Skin of body (tissue), 2 donors: ENCODE data around the gene DUSP11. TPM values are rescaled to one million over a fixed set of nuclear protein-coding genes. Genes with fewer than 3 reads are reported as not detected.
"Not testable (repeated sequence)": the region's sequence is repeated elsewhere in the genome, so short reads cannot be mapped to it uniquely, and the experiment has no call there.

Experiments used
- DNase-seq: peaks from one replicate; lab custom pipeline; 2025; lab: John Stamatoyannopoulos, UW
- total RNA-seq: library from RNA; depleted of rRNA; stranded (reverse); fragments of >200 nt; gene quantifications from one replicate; pipeline ENCODE4 v1.2.3, GENCODE V29; 2014

DUSP11 gene
- 41.3 TPM for total RNA-seq

DNA sequence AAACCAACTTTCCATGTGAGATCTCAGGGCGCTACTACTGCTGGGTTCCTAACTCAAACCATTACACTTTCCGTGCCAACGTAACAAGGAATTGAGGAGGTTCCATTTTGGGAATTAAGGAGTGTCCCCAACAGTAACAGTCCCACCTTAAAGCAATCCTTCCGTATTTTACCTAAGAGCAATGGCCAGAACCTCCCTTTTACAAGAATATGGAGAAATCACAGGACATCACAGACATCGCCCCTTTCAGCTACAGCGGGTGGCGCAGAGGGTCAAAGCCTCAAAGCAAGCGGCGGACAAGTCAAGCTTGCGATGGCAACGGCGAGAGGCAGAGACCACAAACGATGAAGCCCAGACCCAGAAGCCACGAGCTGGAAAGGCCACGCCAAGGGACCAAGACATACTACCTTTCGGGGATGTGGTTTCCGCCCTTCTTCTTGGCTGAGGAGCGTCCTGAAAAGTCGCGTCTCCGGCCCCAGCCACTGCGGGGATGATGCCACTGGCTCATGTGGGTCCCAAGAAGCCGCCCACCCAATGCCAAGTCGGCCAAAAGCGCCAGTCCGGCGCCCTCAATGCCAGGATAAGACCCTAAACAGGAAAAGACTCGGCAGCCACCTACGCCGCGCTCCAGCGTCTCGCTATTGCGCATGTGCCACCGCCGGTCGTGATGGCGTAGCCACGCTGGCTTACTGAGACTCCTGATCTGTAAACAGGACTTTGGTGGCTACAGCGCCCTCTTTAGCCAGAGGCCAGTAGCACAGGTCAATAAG lies at the start of gene DUSP11:
Gene DUSP11 (minus strand): TSS at position 637 of the 770 bp plus-strand sequence. CDS start 129 bp downstream, at position 508.
- DNase-seq: peak; percentile 94

DNA sequence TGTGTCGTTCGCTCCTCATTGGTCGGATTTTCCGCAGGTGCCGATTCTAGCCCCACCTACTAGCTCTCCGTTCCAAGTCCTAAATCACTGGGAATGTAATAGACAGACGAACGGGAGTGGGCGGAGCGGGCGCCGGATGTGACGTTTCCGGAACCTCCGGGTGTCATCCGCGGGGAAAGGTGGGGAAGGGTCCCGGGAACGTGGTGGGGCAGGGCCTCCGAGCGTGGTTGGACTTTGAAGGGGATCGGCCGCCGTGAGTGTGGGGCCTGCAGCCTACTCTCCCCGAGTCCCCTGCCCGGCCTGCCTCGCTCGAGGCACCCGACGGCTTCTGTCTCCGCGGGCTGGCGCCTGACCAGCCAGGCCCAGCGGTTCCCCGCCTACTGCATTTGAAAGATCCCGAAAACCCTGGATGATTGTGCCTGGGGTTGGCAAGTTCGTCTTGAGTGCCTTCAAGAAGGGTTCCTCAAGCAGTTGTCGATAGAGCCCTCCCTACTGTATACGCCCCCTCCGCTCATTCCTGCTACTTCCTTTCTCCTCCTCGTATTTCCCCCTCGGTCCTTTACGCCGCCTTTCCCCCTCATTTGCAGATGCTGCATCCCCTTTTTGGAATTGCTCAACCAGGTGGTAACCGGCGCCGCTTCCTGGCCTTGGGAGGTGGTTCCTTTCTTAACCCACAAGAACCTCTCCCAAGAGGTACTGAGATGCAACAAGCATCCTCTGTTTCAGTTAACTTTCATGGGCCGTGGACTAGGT lies 49.1 kb upstream of the DUSP11 start, which contains the start of gene STAMBP:
Gene STAMBP (plus strand): TSS at position 144 of the 753 bp plus-strand sequence. CDS start 1,896 bp downstream, outside the sequence.
- DNase-seq: peak; percentile 98

DNA sequence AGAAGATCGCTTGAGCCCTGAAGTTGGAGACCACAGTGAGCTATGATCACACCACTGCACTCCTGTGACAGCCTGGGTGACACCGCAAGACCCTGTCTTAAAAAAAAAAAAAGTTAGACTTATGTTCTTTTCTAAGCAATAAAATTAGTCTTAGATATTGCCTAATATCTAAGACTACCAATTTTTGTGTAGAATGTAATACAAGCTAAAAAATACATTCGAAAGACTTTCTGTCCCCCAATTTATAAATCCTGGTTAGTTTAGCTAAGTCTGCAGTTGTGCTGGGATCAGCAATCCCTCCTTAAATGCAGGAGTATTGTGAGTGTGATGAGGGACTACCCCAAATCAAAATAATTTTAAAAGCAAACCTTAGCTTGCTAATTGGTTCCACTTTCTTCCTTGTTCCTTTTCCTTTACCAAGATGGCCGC lies 48.5 kb upstream of the DUSP11 start:
- no peak for DNase-seq

DNA sequence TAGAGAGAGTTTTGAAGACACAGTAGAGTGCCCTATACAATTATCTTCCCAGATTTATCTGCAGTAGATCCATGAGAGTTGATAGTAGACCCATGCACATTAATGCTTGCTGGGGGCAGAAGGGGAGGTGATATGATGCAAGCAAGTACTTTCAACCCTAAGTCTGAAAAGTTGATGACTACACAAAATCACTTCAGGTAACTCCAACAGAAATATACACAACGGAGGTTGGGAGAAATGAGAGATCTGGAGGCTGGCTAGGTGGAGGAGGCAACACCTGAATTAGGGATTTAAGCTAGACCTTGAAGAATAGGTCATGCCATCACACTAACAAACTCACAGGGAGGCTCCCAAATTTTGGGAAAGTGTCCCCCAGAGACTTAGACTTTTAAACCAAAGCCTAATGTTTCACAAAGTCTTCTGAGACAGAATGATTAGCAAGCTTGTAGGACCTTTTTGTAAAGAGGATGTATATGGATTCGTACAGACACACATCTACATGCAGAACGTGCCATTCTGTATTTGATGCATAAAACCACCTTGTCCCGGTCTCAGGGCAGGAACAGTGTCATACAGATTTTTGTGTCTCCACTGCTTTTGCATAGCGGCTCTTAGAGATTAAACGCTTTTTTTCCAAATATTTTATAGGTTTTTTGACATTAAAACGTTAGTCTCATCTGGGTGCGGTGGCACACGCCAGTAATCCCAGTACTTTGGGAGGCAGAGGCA lies 47.9 kb upstream of the DUSP11 start:
- no peak for DNase-seq

DNA sequence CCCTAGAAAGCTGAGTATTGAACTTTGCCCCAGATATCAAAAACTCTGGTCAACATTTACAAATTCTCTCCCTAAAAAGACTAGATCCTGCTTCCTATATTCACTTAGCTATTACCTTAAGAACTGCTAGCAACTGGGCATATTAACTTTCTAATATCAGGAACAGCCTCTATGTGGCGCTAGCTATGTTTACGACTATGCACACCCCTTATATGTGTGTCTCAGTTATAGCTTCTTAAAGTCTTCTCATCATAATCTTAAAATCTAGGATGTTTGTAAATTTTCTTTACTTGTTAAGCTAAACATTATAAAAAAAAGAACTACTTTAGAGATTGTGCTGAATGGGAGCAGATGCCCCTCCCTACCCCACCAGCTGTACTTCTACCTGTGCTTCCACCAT lies 47.1 kb upstream of the DUSP11 start:
- no peak for DNase-seq

DNA sequence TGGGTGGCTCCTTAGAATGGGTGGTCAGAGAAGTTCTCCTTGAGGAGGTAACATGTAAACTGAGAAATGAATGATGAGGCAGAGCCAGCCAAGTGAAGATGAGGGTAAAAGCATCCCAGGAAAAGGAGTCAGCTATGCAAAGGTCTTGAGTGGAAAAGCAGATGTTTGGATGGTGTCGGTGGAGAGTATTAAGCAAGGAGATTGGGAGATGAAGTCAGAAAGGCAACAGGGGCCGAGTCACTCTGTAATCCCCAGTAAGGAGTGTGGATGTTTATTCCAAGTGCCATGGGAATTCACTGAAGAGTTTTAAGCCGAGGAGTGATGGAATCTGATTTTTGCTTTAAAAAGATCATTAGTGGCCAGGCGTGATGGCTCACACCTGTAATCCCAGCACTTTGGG lies 45.5 kb upstream of the DUSP11 start:
- no peak for DNase-seq

DNA sequence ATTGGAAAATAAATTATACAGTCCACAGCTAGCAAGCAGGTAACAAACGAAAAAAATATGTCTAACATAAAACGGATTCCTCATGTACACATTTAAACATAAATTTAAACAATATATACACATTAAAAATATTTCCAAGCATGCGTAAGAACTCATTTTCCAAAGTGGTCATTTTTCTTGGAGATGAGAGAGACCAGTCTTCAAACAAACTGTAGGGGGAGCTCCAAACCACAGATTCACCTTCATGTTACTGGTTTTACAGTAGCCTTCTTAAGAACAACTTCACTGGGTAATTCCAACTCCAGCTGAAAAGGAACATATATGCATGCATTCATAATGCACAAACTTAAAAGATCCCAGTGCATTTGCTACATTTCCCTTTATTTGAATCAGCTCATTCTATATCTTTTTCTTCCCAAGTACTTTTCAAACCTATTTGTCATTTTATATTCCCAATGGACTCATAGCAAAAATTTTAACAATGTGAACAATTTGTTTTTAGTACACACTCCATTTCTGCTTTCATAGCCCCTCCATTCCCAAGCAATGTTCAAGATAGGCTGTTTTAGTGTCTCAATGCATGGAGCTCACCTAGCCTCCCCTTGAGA lies 44.1 kb upstream of the DUSP11 start:
- peak; percentile 67 for DNase-seq

DNA sequence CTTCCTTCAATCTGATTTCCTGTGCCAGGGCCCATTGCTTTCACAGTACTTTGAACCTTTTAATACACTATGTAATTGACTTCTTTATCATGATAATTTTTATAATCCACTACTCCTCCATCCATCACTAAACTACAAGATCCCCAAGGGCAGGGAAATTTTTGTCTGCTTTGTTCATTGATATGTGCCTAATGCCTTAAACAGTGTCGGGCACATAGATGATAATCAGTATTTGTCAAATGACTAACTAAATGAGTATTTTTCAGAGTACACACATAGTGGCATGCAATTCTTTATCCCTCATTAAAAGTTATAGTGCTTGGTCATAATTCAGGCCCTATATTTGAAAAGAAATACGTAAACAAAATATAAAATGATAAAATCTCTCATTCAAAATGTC lies 43.5 kb upstream of the DUSP11 start:
- DNase-seq: no peak

DNA sequence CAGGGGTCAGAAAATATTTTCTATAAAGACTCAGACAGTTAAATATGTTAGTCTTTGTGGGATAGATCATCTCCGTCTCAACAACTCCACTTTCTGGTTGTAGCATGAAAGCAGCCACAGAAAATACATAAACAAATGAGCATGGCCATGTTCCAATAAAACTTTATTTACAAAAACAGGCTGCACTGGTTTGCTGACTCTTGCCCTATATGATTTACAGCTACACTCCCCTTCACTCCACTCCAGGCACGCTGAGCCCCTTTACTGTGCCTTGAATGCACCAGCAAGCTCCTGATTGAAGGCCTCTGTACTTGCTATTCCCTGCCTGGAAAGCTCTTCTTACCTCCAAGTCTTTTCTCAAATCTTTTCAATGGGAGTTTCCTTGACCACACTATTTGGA lies 43.1 kb upstream of the DUSP11 start:
- DNase-seq: no peak

DNA sequence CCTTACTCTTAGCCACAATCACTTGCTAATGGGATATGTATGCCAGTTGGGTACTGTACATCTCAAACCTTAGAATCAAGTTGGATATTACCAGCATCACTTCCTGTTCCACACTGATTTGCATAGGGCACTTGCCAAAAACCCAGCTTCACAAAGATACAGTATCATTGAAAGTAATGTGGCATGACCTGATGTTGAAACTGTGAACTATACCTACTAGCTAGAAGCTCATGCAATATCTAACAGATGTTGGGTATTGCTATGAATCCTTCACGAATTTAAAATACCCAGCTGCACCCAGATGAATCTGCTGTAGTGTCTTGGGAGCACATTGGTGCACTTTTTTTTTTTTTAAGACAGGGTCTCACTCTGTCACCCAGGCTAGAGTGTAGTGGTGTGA lies 42.4 kb upstream of the DUSP11 start:
- DNase-seq: no peak

DNA sequence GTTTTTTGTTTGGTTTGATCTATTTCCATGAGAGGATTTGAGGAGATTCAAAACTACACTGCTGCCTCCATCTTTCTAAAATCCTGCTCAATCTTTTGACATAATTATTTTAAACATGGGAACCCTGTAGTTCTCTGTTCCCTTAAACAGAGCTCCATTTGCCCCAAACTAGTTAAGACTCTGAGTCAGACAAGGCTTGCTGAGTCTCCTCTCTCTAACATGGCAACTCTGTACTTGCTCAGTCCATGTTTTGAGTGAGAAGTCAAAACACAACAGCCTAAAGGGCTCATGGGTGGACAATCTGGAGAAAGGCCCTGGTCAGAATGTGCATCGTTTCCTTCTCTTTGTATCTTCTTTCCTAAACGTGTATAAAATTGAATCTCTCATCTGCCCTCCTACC lies 41.8 kb upstream of the DUSP11 start:
- no peak for DNase-seq

DNA sequence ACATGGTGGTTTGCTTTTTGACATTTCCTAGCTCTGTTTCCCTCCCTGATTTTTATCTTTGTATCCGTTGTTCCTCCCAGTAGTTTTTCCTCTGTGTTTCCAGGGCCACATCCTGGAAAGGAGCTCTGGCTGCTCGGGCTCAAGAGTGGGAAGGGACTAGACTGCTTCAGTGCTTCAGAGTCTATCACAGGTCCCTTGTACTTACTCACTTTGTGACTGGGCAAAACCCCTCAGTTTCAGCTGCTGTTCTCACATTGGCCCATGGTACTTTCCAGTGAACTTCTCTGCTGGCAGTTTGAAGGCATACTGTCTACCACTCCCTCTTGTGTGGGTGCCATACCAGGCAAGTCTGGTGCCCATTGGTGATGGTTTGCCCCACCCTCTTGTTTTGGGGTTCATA lies 41.3 kb upstream of the DUSP11 start:
- no peak for DNase-seq

DNA sequence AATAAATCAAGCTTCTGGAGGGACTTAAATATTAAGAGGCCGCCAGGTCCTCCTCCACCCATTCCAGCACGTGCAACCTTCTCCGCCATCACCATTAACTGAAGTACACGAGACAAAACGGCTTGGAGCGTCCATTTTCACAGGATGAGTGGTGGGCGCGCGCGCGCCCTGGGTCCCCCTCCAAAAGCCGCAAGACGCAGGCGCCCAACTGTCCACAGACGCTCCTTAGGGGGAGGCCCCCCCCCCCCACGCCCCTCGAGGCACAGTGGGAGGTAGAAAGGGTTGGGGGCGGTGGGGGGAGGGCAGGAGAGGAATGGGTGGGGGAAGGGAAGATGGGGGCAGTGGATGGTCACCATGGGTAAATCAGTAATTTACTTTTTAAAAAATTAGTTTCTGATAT lies 38.4 kb upstream of the DUSP11 start:
- no peak for DNase-seq

DNA sequence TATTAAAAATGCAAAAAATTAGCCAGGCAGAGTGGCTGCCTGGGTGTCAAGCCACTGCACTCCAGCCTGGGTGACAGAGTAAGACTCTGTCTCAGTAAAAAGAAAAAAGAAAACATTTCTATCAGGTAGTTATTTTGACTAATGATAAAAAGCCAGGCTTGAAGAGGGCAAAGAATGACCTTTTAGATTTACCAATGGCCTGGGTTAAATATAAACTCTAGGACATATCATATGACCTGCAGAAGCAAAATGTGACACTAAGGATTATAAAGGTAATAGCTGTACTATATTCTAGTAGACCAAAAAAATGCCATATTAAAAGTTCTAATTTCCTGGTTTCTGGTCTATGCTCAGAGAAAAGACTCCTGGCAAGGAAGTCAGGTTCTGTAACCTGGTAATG lies 32.7 kb upstream of the DUSP11 start:
- no peak for DNase-seq

DNA sequence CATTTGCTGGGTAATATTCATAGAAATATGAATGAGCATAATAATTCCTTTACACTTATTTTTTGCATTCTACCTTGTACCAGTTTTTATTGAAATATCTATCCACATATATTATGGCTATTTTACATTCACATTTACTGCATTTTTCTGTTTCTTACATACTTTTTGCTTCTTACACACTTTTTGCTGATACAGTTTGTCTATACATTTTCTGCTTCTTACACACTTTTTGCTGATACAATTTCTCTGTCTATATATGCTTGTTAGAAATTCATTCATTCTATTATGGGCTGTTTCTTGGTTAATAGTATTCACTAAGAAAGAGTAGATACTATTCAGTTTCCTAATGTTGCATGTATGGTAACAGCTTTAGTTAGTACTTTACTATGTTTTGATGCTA lies 32.0 kb upstream of the DUSP11 start:
- no peak for DNase-seq

DNA sequence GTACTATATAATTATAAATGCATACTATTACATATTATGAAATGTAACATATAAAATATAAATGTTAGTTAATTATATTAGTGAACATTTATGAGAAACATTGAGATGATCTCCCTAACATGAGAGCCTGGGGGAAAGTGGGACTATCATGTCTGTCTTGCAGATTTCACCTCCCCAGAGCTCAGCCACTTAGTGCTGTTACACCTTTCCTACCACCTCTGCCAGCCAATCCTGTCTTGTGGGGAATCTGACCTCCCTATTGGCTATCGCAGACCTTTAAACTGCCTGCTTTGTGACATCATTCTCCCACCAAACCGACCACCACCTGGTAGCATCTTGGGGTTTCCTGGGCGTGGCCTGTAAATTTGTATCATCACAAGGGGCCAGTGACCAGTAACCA lies 4.0 kb upstream of the DUSP11 start, which contains the start of gene C2orf78:
Gene C2orf78 (plus strand): TSS at position 301 of the 400 bp plus-strand sequence. CDS start 127 bp downstream, outside the sequence.
- not testable (repeated sequence) for DNase-seq

DNA sequence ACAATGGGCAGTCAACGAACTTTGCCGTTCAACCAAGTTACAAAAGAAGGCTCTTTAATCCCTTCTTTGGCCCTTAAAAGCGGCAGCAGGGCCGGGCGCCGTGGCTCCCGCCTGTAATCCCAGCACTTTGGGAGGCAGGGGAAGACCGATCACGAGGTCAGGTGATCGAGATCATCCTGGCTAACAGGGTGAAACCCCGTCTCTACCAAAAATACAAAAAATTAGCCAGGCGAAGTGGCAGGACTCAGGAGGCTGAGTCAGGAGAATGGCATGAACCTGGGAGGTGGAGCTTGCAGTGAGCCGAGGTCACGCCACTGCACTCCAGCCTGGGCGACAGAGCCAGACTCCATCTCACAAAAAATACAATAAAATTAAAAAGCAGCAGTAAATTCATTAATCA lies 3.5 kb upstream of the DUSP11 start:
- not testable (repeated sequence) for DNase-seq

DNA sequence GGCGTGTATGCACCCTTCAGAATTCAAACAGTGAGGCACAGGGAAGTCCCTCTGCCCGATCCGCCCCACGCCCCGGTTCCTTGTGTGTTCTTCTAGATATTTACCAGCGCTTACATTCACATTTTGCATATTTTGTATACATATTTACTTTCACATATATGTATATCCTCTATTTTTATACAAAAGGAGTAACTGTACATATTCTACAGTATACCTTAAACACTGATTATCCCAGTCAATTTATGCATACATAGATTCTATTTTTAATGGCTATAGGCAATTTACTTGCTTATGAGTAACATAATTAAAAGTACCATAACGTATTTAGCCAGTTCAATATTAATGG lies 307 bp upstream of the DUSP11 start:
- DNase-seq: no peak

DNA sequence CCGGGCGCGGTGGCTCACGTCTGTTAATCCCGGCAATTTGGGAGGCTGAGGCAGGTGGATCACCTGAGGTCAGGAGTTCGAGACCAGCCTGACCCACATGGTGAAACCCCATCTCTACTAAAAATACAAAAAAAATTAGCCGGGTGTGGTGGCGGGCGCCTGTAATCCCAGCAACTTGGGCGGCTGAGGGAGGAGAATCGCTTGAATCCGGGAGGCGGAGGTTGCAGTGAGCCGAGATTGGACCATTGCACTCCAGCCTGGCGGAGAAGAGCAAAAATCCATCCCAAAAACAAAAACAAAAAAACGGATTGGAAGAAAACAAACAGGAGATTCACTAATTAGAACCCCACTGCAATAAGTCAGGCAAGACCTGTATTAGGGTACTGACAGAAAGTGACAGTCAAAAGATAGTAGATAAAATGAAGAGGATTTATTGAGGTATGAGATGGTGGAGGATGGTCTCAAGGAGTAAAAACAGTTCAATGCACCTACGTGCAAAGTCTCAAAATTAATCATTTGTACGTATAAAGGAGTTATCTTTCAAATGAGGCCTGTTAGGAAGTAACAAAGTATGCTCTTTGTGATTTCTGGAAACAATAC lies 936 bp downstream of the DUSP11 start:
- not testable (repeated sequence) for DNase-seq

DNA sequence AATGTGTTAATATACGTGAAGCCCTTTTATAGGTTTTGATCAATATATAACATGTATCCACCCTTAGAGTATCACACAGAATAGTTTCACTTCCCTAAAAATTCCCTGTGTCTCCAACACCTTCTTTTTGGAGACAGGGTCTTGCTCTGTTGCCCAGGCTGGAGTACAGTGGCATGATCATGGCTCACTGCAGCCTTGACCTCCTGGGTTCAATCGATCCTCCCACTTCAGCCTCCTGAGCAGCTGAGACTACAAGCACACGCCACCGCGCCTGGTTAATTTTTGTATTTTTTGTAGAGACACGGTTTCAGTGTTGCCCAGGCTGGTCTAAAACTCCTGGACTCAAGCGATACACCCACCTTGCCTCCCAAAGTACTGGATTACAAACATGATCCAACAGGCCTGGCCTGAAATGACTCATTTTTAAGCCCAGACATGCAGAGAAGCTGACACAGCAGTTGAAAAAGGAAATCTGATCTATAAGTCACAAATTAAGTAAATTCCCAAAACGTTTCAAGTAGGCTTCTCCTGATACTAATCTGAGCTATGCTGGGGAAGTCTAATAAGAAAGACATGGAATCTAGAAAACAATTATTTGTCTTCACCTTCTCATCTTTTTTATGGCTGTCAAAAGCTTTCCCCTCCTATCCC lies 2.9 kb downstream of the DUSP11 start:
- no peak for DNase-seq

DNA sequence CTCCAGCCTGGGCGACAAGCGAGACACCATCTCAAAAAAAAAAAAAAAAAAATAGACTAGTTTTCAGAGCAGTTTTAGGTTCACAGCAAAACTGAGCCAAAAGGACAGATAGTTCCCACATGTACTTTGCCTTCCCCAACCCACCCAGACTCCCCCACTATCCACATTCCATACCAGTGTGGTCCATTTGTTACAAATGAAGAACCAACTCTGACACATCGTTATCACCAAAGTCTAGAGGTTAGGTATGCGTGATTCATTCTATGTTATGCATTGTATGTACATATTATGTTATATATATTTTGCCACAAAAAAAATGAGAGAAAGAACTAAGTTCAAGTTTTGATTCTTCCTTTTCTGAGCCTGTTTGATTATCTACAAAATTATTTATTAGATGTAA lies 3.5 kb downstream of the DUSP11 start:
- DNase-seq: no peak
